PC-3 (cell line): ENCODE data around the gene ALG14. TPM values are rescaled to one million over a fixed set of nuclear protein-coding genes. Genes with fewer than 3 reads are reported as not detected.

ENCODE experiments used
- ATAC-seq: fragments of 200-7000 bp; cut with Tn5 transposase; 2 replicates; pipeline ENCODE4 v1.9.1; 2020; ENCODE audit warnings: mild to moderate bottlenecking, moderate library complexity
- BruUV-seq: library from RNA; stranded (reverse); fragments of 400-500 nt; replicated peaks from 2 replicates; lab custom pipeline; 2021; lab: Mats Ljungman, UMichigan
- CTCF ChIA-PET: fragments of 300-600 bp; sonication (Branson Sonifier 250); formaldehyde crosslinking; loops from one replicate; lab custom pipeline; 2022; ENCODE audit warnings: antibody characterized with exemption; lab: Charles Lee
- POLR2A ChIA-PET: fragments of 300-600 bp; sonication (Branson Sonifier 250); formaldehyde crosslinking; loops from one replicate; lab custom pipeline; 2022; ENCODE audit warnings: antibody characterized with exemption; ENCODE audit not compliant: unreplicated experiment; lab: Charles Lee
- DNase-seq: peaks from one replicate; pipeline ENCODE4 v3.0.0-alpha.2; 2015
- H2AFZ ChIP-seq: fragments of 300-600 bp; sonication (generic); 2 replicates; pipeline ENCODE4 v1.6.0; 2016; ENCODE audit warnings: antibody characterized with exemption, low read length
- H3F3A ChIP-seq: fragments of 300-600 bp; sonication (generic); one replicate; pipeline ENCODE4 v1.6.0; 2017; ENCODE audit warnings: antibody characterized with exemption, low read length, control low read depth, mild to moderate bottlenecking; ENCODE audit not compliant: unreplicated experiment
- H3K27ac ChIP-seq: fragments of 300-600 bp; sonication (generic); 2 replicates; pipeline ENCODE4 v1.5.1; 2016; ENCODE audit warnings: mild to moderate bottlenecking, low read length
- H3K27me3 ChIP-seq: fragments of 300-600 bp; sonication (generic); 2 replicates; pipeline ENCODE4 v1.6.1; 2016; ENCODE audit warnings: low read length, mixed read lengths
- H3K36me3 ChIP-seq: fragments of 300-600 bp; sonication (generic); 2 replicates; pipeline ENCODE4 v1.6.1; 2016; ENCODE audit warnings: low read depth, mixed run types, low read length, mixed read lengths
- H3K4me1 ChIP-seq: fragments of 300-600 bp; sonication (generic); 2 replicates; pipeline ENCODE4 v1.5.1; 2016; ENCODE audit warnings: low read length; ENCODE audit not compliant: insufficient read depth
- H3K4me2 ChIP-seq: fragments of 300-600 bp; sonication (generic); 2 replicates; pipeline ENCODE4 v1.6.0; 2016; ENCODE audit warnings: low read length
- H3K4me3 ChIP-seq: fragments of 300-600 bp; sonication (generic); 2 replicates; pipeline ENCODE4 v1.5.1; 2016; ENCODE audit warnings: mild to moderate bottlenecking, low read length, mixed read lengths
- H3K79me2 ChIP-seq: fragments of 300-600 bp; sonication (generic); 2 replicates; pipeline ENCODE4 v1.6.1; 2017; ENCODE audit warnings: low read length, mixed read lengths
- H3K9ac ChIP-seq: fragments of 300-600 bp; sonication (generic); 2 replicates; pipeline ENCODE4 v1.6.0; 2016; ENCODE audit warnings: mild to moderate bottlenecking, low read length
- H3K9me2 ChIP-seq: fragments of 300-600 bp; sonication (generic); replicated peaks from 2 replicates; pipeline ENCODE4 v1.6.1; 2016; ENCODE audit warnings: mixed run types, low read length, mixed read lengths
- H3K9me3 ChIP-seq: fragments of 300-600 bp; sonication (generic); 2 replicates; pipeline ENCODE4 v1.6.1; 2016; ENCODE audit warnings: low read length, mixed read lengths
- H4K20me1 ChIP-seq: fragments of 300-600 bp; sonication (generic); 2 replicates; pipeline ENCODE4 v1.6.1; 2016; ENCODE audit warnings: low read length, mixed read lengths
- EZH2 ChIP-seq: fragments of 300-600 bp; sonication (generic); IDR thresholded peaks from one replicate; pipeline ENCODE4 v1.6.1; 2017; ENCODE audit warnings: antibody characterized with exemption, mild to moderate bottlenecking, low read length; ENCODE audit not compliant: unreplicated experiment
- EZH2phosphoT487 ChIP-seq: fragments of 300-600 bp; sonication (generic); IDR thresholded peaks from 2 replicates; pipeline ENCODE4 v1.6.1; 2018; ENCODE audit warnings: mild to moderate bottlenecking, antibody characterized with exemption, low read length, borderline replicate concordance
- intact Hi-C: fragments of 100-400 bp; cut with micrococcal nuclease; formaldehyde crosslinking; loops from 2 replicates; pipeline ENCODE4 v1.9.0; 2023
- total RNA-seq: library from RNA; depleted of rRNA; stranded (reverse); fragments of >200 nt; gene quantifications from 2 replicates; pipeline ENCODE4 v1.2.3, GENCODE V29; 2014
- TF ChIP-seq, protein P1 (sequence below): fragments of 300-600 bp; sonication (generic); conservative IDR thresholded peaks from 2 replicates; pipeline ENCODE4 v1.5.1; 2017; ENCODE audit warnings: antibody characterized with exemption, low read depth, mild to moderate bottlenecking, low read length

ALG14 gene
- total RNA-seq, 1 experiment from 2014 or later = 3.4 TPM

DNA sequence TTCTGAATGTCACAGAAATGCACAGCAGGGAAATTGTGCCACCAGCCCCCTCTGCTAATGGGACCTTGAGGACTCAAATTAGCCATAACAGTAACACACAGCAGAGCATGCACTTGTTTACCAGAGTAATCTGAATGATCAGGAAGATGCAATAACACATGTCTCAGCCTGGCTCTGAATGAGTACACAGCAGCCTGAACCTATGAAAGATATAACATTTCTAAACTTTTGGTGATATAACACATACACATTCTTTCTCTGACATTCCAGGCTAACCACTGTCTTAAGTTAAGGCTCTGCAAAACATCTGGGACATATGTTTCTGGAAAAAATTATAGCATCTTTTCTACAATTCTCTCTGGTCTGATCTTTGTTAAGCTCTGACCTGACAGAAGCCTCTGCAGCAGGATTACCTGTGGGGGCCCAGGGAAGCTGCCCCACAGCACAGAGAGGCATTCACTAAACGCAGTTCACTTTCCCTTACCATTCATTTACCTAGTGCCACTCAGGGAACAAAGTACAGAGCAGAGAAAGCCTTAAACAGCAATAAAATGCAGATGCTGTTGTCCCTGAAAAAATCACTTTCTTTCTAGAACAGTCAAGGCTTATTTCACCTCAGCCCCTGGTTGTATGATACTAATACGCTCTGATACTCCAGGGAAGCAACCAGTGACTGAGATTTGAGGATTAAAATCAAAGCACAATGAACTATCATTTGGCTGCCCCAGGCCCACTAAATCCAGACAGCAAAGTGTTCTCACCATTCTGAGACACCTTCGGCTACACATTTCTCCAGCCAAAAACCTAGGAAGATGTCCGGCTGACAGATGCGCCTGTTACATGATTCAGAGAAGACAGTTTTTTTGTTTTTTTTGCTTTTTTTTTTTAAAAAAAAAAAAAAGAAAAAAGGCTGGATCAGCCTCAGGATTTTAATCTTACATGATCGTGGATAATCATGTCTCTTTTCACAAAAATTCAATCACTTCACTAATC, 91.9 kb downstream of the ALG14 start:
- no peaks in the 10 kb centered on the region for H3K27me3 ChIP-seq
- peaks cover 15% of the 10 kb centered on the region for H3K4me1 ChIP-seq
- POLR2A ChIA-PET = no interaction called here
- H3K27ac ChIP-seq = no peak overlapping the region
- H3K36me3 ChIP-seq = no peaks in the 10 kb centered on the region
- CTCF ChIA-PET = no interaction called here
- no peak overlapping the region for H3K4me3 ChIP-seq
- H3K79me2 ChIP-seq = no peaks in the 10 kb centered on the region
- H3K9me3 ChIP-seq = no peaks in the 10 kb centered on the region
- no peak for TF ChIP-seq EZH2
- no peak for TF ChIP-seq EZH2phosphoT487
- TF ChIP-seq, protein P1, sequence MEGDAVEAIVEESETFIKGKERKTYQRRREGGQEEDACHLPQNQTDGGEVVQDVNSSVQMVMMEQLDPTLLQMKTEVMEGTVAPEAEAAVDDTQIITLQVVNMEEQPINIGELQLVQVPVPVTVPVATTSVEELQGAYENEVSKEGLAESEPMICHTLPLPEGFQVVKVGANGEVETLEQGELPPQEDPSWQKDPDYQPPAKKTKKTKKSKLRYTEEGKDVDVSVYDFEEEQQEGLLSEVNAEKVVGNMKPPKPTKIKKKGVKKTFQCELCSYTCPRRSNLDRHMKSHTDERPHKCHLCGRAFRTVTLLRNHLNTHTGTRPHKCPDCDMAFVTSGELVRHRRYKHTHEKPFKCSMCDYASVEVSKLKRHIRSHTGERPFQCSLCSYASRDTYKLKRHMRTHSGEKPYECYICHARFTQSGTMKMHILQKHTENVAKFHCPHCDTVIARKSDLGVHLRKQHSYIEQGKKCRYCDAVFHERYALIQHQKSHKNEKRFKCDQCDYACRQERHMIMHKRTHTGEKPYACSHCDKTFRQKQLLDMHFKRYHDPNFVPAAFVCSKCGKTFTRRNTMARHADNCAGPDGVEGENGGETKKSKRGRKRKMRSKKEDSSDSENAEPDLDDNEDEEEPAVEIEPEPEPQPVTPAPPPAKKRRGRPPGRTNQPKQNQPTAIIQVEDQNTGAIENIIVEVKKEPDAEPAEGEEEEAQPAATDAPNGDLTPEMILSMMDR = no peak
- no peak overlapping the region for H3K4me2 ChIP-seq
- H3F3A ChIP-seq = no peaks in the 10 kb centered on the region
- no TSS peak for BruUV-seq
- DNase-seq = no peak
- intact Hi-C loops = loop anchor here (5.0 kb wide), 2 partner anchors 44 to 61 kb away; no protein-coding TSS in a partner anchor
- H4K20me1 ChIP-seq = no peaks in the 10 kb centered on the region
- no peak for ATAC-seq
- no peak overlapping the region for H2AFZ ChIP-seq
- H3K9ac ChIP-seq = no peak overlapping the region
- no peaks in the 10 kb centered on the region for H3K9me2 ChIP-seq

- no peaks in the 10 kb centered on the region for H3K79me2 ChIP-seq
- ATAC-seq (no peak), DNase-seq (no peak)
- H3K9ac ChIP-seq = no peak overlapping the region
- BruUV-seq = no TSS peak
- ChIA-PET CTCF (no interaction called here), POLR2A (no interaction called here)
- intact Hi-C loops = loop anchor here (5.0 kb wide), 2 partner anchors 43 to 62 kb away; no protein-coding TSS in a partner anchor
- H2AFZ ChIP-seq = no peak overlapping the region
- H3K27ac ChIP-seq = no peak overlapping the region
- TF ChIP-seq EZH2phosphoT487 (no peak), EZH2 (no peak)
- TF ChIP-seq, protein P1 = no peak
- H3K27me3 ChIP-seq = no peaks in the 10 kb centered on the region
- H3K9me2 ChIP-seq = no peaks in the 10 kb centered on the region
- H3F3A ChIP-seq = peaks cover 4% of the 10 kb centered on the region
- peaks cover 21% of the 10 kb centered on the region for H3K4me1 ChIP-seq
- H4K20me1 ChIP-seq = no peaks in the 10 kb centered on the region
- no peak overlapping the region for H3K4me2 ChIP-seq
- H3K4me3 ChIP-seq = no peak overlapping the region
- H3K36me3 ChIP-seq = no peaks in the 10 kb centered on the region
- no peaks in the 10 kb centered on the region for H3K9me3 ChIP-seq
Measured at GRCh38 chr1:94979656-94980581, 92.8 kb downstream of the ALG14 start.
